ENCODE measurements around the gene BANP.
"Not testable (repeated sequence)": the region's sequence is repeated elsewhere in the genome, so short reads cannot be mapped to it uniquely, and the experiment has no call there.

DNA sequence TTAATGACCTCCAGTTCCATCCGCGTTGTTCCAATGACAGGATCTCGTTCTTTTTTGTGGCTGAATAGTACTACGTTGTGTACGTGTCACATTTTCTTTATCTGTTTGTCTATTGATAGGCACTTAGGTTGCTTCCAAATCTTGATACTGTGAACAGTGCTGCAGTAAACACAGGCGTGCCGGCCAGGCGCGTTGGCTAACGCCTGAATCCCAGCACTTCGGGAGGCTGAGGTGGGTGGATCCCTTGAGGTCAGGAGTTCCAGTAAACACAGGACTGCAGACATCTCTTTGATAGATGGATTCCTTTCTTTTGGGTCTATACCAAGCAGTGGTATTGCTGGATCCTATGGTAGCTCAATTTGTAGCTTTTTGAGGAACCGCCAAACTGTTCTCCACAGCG is 160.7 kb downstream of the BANP start:
- TF ChIP-seq, protein P1, sequence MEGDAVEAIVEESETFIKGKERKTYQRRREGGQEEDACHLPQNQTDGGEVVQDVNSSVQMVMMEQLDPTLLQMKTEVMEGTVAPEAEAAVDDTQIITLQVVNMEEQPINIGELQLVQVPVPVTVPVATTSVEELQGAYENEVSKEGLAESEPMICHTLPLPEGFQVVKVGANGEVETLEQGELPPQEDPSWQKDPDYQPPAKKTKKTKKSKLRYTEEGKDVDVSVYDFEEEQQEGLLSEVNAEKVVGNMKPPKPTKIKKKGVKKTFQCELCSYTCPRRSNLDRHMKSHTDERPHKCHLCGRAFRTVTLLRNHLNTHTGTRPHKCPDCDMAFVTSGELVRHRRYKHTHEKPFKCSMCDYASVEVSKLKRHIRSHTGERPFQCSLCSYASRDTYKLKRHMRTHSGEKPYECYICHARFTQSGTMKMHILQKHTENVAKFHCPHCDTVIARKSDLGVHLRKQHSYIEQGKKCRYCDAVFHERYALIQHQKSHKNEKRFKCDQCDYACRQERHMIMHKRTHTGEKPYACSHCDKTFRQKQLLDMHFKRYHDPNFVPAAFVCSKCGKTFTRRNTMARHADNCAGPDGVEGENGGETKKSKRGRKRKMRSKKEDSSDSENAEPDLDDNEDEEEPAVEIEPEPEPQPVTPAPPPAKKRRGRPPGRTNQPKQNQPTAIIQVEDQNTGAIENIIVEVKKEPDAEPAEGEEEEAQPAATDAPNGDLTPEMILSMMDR (IDR thresholded peaks at IDR 0.05; ENCODE audit: low read length) = not testable (repeated sequence)
- TF ChIP-seq EZH2 (IDR thresholded peaks at IDR 0.05; ENCODE audit: borderline replicate concordance, low read length) = not testable (repeated sequence)

Data from OCI-LY1 (cell line).